GM19455 (cell line): Measurements from ENCODE around the gene ALDH1A3.

ENCODE experiments used
- ATAC-seq: cut with Tn5 transposase; IDR thresholded peaks from one replicate; pipeline ENCODE4 v1.9.1; 2021; ENCODE audit not compliant: unreplicated experiment

ALDH1A3 gene

DNA sequence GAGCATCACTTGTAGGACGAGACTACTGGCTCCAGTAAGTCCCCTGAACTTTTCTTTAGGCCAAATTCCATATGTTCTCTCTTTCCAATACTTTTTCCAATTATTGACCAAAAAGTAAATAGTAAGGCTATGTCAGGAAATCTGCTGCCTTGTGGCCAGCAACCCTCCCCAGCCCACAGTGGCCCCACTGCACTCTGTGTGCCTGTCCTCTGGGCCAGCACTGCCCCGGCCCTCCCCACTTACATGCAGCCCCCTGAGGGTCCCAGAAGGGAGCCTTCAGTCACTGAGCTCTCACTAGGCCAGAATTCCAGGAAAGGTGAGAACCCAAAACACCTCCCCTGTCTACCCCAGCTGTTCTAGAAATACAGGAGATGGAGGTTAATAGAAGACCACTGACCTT, 21.3 kb upstream of the ALDH1A3 start:
- ATAC-seq, result no peak

DNA sequence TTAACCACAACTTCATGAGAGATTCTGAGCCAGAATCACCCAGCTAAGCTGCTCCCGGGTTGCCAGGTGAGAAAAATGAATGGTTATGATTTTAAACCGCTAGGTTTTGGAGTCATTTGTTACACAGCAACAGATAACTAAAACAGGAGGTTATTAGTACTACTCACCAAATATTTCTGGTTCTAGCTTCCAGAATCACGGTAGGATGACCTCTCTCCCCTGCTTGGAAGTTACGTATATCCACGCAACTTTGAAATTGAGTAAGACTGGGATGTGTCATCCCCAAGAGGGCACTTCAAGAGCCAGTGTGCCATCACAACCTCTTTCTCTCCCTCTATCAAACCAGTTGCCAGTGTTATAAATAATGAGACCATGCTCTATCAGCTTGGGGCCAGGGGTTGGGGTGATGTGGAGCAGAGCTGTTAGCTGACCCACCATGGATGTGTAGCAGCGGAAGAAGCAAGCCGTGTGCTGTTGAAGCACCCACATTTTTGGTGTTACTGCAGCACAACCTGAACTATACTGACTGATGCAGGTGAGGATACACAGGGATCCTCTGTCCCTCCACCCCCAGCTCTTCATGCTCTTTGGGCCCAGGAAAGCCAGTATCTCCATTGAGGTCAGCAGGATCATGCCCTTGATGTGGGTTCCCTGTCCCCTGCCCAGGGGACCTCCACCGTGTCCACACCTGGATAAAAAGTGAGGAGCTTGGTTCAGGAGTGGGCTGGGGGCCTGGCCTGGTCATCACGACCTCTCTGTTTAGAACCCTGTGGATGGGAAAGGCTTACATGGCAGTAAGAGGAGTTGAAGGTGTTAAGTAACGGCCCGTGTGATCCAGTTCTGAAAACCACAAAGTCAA, 19.4 kb upstream of the ALDH1A3 start:
- ATAC-seq, result no peak

DNA sequence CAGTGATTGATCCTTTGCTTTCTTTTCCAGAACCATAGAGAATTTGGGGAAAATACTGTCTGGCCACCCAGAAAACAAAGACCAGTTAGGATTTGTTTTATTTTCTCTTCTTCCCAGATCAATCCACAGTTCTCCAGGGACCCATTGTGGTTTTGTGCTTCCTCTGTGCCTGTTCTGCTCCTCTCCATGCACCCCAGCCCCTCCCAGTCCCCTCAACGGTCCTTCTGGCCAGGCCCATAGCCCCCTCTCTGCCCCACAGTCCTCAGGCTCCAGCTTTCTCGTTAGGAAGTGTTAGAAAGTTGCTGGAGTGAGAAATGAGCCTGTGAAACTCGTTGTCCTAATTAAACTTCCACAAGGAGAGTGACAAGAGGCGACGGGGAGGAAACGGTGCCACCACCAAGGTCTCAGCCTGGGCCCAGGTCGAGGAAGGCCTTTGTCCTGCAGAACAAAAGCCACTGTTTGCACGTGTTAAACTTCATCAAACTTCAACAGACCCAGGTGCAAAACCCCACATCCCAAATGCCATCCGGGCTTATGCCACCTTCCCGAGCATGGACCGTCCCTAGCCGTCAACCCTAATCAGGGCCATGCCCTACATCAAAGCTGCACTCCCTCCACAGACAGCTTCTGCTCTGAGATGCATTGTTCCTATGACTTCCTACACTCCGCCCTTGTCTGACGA, 18.7 kb upstream of the ALDH1A3 start:
- no peak for ATAC-seq

DNA sequence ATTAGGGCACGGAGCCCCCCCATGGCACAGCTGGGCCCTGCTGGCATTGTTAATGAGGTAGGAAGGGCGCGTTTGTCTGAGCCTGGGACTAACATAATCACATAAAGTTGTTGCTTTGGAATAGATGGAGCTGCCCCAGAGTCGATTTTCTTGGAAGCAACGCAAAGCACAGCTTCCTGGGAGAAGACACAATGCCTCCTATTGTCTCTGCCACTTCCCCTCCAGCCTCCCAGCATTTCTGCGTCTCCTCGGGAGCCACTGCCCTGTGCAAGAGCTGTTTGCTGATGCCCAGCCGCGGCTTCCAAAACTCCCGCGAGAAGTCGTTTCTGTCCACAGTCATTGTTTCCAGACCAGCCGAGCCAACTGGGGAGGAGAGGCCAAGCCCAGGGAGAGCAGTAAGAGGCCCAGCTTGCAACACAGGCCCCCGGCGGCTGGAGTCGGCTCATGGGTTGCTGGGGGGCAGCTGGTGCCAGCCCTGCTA, 18.1 kb upstream of the ALDH1A3 start:
- ATAC-seq, result no peak

DNA sequence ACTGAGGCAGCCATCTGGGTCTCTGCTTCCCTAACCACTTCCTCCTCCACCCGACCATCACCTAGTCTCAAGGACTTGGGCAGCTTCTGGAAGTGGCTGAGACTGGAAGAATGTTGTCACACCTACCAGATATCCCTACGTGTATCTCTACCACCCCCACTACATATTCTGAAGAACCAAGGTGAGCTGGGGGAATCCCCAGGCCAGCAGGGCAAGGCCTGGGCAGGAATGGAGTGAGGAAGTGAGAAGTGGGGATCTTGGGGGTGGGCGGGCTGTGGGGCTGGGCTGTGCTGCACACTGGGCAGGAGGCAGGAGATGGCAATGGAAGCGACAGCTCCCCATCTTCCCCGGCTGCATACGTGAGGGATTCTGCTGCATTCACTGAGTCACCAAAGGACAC, 17.5 kb upstream of the ALDH1A3 start:
- ATAC-seq, result no peak

DNA sequence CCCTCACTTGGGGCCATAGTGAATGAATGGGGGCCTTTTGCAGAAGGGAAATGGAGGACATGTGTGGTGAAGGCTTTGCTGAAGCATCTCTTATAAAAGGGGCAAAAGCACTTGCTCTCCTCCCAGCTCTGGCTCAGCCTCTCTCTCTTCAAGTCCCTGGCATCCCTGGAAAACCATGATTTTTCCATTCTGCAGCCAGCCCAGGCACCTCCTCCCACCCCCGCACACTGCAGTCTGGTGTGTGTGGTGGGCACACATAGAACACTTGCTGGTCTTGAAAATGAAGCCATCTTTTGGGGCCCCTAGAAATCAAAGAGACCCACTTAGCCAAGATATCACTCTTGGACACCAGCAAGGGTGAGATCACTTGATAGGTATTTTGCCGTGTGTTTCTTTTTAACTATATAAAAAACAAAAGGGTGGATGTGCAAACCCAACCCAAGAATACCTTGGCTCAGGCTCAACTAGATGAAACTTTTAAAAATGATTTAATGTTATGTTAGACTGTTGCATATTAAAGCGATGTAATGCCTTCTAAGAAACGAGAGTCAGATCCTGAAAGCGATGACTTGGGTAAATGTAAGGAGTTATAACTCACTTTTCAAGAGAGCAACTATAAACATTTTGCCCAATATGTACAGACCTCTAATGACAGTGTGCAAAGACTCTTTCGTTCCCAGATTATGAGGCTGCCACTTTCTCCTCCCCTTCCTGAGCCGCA, 16.4 kb upstream of the ALDH1A3 start:
- no peak for ATAC-seq

DNA sequence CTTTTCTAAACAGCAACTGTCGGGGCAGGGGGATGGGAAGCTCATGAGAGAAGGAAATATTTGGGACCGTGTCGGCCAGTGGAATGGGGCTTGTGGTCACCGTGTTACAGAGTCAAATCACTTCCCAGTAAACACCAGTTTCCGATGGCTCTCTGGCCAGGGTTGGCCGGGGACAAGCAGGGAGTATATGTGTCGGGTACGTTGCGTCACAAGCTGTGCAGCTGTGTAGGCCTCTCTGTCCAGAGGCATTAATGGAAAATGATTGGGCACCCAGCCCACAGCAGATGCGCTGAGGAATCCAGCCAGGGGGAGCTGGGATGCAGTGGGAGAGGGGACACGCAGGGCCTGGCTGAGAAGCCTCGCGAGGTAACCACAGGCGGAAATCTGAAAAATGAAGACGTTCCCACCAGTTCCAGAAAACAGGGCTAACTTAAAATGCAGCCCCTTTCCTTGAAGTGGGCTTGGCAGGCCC, 15.8 kb upstream of the ALDH1A3 start:
- no peak for ATAC-seq

DNA sequence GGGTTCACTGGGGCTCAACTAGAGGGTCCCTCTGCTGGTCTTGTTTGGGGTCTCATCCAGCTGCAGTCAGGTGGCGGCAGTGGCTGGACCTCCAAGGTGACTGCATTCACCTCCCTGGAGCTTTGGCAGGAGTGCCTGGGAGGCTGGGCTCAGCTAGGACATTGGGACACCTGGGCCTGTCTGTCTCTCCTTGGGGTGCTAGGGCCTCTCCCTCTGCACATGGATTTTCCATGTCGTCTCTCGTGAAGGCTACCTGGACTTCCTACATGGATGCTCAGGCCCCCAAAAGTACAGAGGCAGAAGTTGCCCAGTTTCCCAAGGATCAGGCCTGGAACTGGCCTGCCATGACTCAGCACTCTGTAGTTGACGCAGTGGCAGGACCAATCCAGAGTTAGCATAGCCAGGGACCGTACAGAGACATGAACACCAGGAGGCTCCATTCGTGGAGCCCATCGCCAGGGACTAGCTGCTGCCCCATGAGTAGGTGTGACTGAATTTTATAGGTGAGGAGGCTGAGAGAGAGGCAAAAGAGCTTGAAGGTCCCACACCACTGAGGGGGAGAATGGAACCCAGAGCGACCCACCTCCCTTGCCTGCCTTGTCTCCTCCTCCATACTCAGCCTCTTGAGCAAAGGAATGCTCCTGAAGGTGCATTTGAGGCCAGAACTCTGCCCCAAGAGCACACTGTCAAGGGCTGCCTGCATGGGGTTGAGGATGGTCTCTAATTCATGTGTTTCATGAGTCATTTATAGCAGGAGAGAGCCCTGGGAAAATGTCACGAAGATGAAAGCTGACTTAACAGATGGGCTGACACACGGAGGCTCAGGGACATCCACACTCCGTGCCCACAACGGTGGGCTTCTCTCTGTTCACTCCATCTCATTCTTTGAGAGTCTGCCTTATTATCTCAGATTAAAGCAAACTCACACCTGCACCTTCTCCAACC, 13.0 kb upstream of the ALDH1A3 start:
- no peak for ATAC-seq

DNA sequence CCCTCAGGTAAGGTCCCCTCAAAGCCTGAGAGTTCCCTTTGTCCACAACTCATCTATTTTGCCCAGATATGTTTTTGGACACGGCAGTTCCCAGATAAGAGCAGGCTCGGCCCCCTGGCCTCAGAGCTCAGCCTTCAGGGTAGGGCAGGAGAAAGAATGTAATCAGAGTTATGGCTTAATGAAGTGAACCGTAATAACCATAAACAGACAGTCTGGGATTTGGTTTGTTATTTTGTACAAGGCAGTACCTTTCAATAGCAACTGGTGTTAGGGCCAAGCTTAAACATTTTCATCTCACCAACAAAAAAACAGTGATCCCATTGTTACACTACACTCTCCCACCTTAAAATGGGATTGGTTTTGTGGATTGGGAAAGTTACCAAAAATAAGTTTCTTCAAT, 12.2 kb upstream of the ALDH1A3 start:
- ATAC-seq, result no peak

DNA sequence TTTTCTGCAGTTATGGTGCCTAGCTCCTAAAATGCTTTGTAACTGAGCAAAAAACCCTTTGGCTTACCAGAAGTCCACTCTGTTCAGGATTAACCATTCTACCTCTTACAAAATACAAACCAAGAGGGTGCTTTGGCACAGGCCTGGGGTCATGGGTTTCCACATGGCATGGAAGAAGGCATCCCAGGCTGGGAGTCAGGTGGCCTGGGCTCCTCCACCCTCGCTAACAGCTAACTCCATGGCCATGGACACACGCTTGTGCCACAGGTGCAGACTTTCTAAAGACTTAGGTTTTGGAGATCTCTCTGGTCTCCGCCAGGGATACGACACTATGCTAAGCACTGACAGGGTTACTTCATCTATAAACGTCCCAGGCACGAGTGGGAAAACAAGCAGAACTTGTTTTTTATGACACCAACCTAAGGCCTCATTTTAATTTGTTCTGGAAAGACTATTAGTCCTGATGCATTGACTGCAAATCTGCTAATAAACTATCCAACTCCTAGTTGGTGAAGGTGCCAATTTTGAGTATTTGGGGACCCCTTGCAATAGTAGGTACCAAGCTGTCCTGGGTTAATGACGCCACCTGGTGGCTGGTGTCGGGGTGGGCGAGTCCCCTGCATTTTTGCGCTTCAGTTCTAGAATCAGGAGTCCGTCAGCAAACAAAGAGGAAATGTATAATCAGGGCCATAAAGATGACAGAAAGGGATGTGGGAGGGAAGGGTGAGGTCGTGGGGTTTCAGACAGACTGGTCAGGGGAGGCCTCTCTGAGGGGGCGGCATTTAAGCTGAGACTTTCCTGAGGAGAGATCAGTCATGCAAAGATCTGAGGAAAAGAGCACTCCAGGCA, 10.3 kb upstream of the ALDH1A3 start:
- ATAC-seq, result no peak

DNA sequence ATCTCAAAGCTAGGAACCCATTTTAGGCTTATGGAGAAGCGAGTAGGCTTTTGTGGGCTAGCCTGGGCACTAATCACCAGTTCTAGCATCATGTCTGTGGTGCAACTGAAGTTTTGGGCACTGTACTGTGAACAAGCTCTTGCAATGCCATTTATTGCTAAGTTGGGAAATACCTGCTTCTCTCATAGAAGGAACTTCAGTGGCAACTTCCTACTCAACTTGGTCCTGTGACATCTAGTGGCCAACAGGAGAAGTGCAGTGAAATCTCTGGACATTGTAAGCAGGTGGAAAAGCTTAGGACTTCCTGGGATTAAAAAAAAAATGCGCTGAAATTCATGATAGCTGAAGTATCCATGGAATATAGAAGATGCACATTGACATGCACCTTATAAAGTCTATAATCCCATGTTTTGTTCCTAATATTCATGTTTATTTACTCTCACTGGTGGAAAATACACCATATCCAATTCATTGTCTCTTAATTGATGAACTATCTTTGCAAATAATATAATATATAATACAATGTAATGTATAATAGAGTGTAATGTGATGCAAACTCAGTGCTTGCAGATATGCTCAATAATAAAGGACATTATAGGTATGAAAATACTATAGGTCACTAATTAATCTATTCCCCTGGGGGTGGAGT, 6.5 kb upstream of the ALDH1A3 start:
- no peak for ATAC-seq

DNA sequence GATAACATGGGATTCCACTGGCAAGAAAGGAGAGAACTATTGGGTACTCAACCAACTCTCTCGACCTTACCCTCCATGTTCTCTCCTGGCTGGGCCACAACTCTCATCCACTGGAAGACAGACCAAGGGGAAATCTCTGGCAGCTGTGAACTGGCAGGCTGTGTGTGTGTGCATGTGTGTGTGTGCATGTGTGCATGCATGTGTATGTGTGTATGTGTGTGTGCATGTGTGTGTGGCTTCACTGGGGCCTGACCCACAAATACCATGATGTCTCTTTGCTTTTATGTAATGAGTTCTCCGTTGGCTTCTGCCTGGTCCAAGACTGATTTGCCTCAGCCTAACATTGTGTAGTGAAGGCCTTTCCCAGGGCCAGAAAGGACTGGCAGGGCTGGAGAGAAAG, 4.1 kb upstream of the ALDH1A3 start:
- no peak for ATAC-seq

DNA sequence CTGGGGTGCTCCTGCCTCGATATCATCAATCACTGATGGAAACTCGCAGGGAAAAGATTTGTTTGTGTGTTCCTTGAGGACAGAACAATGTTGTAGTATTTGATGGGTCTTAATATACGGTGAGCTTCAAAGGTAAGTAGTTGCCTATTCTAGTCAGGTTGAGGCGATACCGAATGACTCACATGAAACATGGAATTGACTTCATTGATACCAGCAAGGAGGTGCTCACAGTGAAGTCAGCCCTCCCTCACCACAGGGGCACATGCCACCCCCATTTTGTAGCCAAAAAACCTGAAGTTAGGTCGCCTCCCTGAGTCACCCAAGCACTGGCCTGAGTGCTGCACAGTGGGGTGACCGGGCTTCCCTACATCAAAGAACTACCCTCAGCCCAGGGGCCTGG, 3.7 kb upstream of the ALDH1A3 start:
- ATAC-seq, result no peak

DNA sequence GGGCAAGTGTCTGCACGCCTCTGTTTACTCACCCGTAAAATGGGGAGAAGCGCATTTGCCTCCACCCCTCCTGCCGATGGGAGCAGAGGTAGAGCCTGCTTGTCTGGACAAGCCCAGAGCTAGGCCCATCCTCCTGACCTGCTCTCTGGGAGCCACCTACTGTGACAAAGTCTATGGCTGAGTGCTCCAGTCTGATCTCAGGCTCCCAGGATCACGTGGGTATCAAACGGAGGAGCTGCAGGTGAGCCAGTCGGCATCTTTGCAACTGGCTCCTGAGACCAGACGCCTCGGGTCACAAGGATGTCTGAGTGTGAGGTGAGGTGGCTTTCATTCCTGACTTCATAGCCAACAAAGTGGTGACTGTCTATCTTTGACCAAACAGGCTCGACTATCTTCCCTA, 2.1 kb upstream of the ALDH1A3 start:
- no peak for ATAC-seq

DNA sequence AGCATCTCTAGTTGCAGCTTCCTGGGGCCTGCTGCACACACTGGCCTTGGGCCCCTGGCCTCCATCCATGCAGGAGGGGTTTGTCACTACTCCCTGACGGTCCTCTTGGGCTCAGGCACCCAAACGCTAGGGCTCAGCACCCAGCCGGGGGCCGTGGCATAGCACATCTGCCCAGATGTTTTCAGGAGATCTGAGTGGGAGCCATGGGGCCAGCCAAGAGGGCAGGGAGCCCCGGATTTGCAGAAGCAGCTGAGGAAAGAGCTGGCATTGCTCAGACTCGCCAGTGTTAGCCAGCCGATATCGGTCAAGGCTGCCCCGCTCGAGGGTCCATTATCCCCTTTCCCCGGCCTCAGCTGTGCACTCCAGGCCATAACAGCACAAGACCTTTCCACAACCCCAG, 1.5 kb upstream of the ALDH1A3 start:
- ATAC-seq, result no peak

DNA sequence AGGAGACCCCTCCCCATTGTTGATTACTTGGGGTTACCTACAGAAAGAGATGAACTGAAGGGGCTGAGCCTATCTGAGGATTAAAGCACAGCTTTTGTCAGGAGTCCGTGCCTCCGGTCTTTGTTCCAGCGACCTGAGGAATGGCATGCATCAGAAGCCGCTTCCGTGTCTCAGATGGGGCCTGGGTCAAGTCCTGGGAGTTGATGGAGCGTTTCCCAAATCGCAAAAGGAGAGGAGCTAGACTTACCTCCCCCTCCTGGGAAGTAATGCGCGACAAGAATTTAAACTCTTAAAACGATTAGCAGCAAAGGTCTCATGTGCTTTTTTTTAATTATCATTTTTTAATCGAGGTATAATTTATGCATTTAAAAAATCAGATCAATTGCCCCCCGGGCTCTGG, 983 bp upstream of the ALDH1A3 start:
- ATAC-seq, result no peak

DNA sequence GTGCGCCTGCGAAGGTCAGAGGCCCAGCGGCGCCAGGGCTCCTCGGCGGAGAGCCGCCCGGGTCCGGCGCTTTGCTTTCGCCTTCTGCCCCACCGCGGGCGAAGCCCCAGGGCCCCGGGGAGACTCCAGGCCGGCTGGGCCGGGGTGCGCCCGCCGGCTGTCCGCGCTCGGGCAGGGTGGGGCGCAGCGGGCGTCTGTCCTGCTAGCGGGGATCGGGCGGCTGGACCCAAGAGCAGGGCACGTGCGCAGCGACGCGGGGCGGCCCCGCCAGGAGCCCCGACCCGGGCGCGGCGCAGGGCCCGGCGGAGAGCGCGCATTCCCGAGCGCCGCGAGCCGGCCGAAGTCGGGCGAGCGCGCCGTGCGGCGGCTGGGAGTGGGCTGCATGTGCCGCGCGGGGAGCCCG, 569 bp upstream of the ALDH1A3 start:
- ATAC-seq, result no peak

DNA sequence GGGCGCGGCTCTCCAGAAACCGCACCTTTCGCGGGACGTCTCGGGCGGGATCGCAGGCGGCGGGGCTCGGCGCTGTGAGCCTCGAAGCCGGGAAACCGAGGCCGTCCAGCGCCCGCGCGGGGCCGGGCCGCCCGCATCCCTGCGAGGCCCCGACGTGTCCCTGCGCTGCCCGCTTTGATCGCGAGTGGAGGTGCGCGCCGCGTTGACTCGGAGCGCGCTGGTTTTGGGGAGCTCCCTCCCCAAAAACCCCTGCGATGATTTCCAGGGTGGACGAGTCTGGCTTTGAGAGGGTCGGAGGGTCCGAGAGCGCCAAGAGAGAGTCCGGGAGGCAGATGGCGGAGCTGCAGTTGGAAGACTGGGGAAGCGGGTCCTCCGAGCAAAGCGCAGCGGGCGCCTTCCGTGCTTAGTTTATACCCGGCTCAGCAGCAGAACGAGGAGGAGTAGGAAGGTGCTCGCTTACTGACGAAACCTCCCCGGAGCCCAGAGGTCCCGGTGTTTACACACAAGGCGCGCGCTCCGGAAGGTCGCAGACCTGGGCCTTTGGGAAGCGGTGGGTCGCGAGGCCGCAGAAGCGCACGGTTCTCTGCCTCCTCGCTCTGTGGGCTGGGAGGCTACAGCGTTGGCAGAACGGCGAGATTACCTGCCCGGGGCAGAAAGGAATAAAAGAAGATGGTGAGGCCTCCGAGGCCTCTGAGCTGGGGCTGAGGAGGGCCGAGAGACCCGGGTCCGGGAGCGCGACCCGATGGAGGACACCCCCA, 687 bp downstream of the ALDH1A3 start:
- ATAC-seq, result no peak

DNA sequence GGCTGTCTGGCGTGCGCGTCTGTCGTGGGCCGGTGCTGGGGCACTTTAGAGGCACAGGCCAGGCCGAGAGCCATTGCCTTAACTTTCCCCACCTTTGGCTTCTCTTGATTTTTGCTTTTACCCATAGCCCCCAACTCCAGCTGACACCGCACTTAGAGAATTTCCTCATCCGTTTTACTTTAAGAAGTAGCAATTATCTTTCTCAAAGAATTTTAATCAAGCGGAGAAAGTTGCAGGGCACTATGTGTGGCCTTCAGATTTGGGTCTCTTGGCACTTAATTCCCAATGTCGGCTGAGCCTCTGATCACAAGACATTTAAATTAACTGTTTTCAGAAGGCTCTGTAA, 1.2 kb downstream of the ALDH1A3 start:
- ATAC-seq, result no peak
